ENCODE measurements around the gene GPX3.

GPX3 gene

DNA sequence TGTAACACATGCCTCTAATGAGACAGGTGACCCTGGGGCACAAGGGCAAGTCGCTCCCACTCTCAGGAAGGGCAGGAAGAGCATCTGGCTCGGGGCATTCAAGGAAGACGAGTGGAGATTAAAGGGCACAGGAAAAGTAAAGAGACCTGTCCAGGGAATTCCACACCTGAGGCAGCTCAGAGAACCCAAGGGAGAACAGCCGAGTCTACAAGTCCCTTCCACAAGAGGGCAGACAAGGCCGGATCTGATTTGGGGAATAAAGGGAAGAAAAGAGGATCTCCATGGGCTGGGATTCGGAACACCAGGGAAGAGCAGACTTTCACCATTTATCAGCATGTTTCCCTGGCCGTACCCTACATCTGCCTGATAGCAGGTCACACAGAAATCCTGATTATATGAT is 28.1 kb downstream of the GPX3 start:
- no CpG with 5 or more reads among the region's 7 CpGs for WGBS (ENCODE audit: extremely low coverage, insufficient coverage, low lambda C conversion rate)
- Histone ChIP-seq H2BK5ac (ENCODE audit: low read length) (no peak overlapping the region), H3K4me1 (ENCODE audit: control insufficient read depth, low read depth, low read length) (no peaks in the 10 kb centered on the region), H3K79me1 (ENCODE audit: low read length) (no peaks in the 10 kb centered on the region), H3K23ac (ENCODE audit: low read length) (no peak overlapping the region), H4K8ac (ENCODE audit: low read depth, low read length) (no peak overlapping the region), H4K5ac (ENCODE audit: low read length) (no peak overlapping the region), H3K56ac (ENCODE audit: low read length) (no peak overlapping the region), H3K36me3 (ENCODE audit: control insufficient read depth, insufficient read depth, low read length) (no peaks in the 10 kb centered on the region), H3K27ac (ENCODE audit: low read depth, low read length) (no peak overlapping the region), H2BK15ac (replicated peaks; ENCODE audit: low read depth) (no peak overlapping the region), H2AK5ac (ENCODE audit: low read length) (no peak overlapping the region), H3K4me3 (ENCODE audit: low read length) (no peak overlapping the region), H3K27me3 (ENCODE audit: insufficient read depth, low read length, poor library complexity) (no peaks in the 10 kb centered on the region), H3K9ac (ENCODE audit: low read length) (no peak overlapping the region), H3K79me2 (ENCODE audit: control insufficient read depth, insufficient read depth, low read length) (no peaks in the 10 kb centered on the region), H3K4me2 (ENCODE audit: low read length) (no peak overlapping the region), H2BK120ac (ENCODE audit: low read depth, low read length) (no peak overlapping the region), H3K18ac (ENCODE audit: low read length) (no peak overlapping the region), H3K4ac (ENCODE audit: low read depth, low read length) (no peak overlapping the region)
- DNase-seq: peak; percentile 69

DNA sequence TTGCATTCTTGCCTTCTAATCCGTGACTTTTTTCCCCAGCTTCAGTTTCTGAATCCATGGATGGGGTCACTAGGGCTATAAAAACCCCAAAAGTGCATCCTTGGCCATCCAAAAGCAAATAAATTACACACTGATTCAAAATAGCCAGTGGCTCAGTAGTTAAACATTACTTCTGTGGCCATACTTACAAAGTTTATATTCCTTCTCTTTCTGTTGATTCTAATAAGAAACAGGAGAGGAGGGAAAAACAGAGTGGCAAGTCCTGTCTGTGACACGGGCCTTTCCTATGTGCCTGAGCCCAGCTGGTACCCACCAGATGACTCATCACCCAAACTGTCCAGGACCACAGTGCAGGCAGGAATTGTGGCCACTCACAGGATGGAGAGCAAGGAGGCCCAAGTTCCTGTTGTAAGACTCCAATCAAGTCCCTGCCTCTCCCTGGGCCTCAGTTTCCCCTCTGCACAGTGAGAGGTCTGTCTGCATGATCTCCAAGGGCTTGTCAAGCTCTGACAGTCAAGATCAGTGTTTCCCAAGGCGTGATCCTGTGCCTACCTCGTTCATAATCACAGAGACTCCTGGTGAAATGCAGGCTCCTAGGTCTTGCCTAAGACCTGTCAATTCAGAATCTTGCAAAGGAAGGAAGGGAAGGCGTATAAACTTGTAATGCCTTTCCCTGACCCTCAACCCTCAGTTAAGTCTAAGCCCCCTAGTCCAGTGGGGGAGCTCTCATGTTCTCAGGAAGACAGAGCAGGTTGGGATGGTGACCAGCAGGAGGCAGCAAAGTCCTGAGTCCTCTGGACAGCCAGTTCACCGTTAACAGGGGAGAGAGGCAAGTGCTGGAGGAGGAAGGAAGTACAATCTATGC is 30.9 kb downstream of the GPX3 start:
- H2BK5ac ChIP-seq (ENCODE audit: low read length): no peak overlapping the region
- no peak overlapping the region for H3K4me2 ChIP-seq (ENCODE audit: low read length)
- peak; percentile 91 for DNase-seq
- H3K36me3 ChIP-seq (ENCODE audit: control insufficient read depth, insufficient read depth, low read length): no peaks in the 10 kb centered on the region
- H3K27me3 ChIP-seq (ENCODE audit: insufficient read depth, low read length, poor library complexity): no peaks in the 10 kb centered on the region
- no peak overlapping the region for H3K9ac ChIP-seq (ENCODE audit: low read length)
- H3K23ac ChIP-seq (ENCODE audit: low read length): no peak overlapping the region
- H4K8ac ChIP-seq (ENCODE audit: low read depth, low read length): no peak overlapping the region
- H3K27ac ChIP-seq (ENCODE audit: low read depth, low read length): no peak overlapping the region
- no peak overlapping the region for H2AK5ac ChIP-seq (ENCODE audit: low read length)
- no peak overlapping the region for H3K4me3 ChIP-seq (ENCODE audit: low read length)
- H2BK15ac ChIP-seq (replicated peaks; ENCODE audit: low read depth): no peak overlapping the region
- H3K4ac ChIP-seq (ENCODE audit: low read depth, low read length): no peak overlapping the region
- no peaks in the 10 kb centered on the region for H3K79me1 ChIP-seq (ENCODE audit: low read length)
- H3K18ac ChIP-seq (ENCODE audit: low read length): no peak overlapping the region
- H3K56ac ChIP-seq (ENCODE audit: low read length): no peak overlapping the region
- WGBS (ENCODE audit: extremely low coverage, insufficient coverage, low lambda C conversion rate): no CpG with 5 or more reads among the region's 6 CpGs
- H3K79me2 ChIP-seq (ENCODE audit: control insufficient read depth, insufficient read depth, low read length): no peaks in the 10 kb centered on the region
- H4K5ac ChIP-seq (ENCODE audit: low read length): no peak overlapping the region
- H3K4me1 ChIP-seq (ENCODE audit: control insufficient read depth, low read depth, low read length): no peaks in the 10 kb centered on the region
- H2BK120ac ChIP-seq (ENCODE audit: low read depth, low read length): no peak overlapping the region

DNA sequence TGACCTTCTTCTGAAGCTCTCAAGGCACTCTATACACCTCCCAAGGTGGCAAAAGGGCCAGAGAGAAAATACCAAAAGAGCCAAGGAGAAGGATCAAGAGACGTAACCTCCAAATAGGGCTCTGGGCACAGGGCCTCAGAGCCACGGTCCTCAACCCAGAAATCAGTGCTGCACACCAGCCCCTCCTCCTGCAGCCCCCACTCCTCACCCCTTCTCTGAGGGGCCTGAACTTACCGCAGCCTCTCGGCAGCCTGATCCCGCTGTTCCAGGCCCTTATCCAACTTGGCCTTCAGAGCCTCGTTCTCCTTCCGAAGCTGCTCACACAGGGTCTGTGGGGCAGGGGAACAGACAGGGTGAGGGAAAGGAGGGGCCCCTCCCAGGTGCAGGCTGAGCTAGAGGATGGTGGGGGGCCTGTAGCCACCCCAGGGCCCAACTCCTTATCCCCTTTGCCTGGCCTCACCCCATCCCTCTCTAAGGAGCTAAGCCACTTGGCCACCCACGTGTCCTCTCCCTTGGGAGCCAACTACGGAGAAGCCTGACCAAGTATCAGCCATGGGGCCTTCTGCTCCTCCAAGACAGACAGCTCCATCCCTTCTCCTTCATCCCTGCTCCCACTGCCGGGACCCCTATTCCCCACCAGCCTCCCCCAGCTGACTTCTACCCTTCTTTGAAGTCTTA is 31.7 kb downstream of the GPX3 start:
- WGBS (ENCODE audit: extremely low coverage, insufficient coverage, low lambda C conversion rate): no CpG with 5 or more reads among the region's 10 CpGs
- no peaks in the 10 kb centered on the region for H3K36me3 ChIP-seq (ENCODE audit: control insufficient read depth, insufficient read depth, low read length)
- DNase-seq: no peak

GRCh38 chr5:151052836-151053235 is 32.4 kb downstream of the GPX3 start:
- Histone ChIP-seq H3K4ac (ENCODE audit: low read depth, low read length) (no peak overlapping the region), H3K4me2 (ENCODE audit: low read length) (no peak overlapping the region), H3K27ac (ENCODE audit: low read depth, low read length) (no peak overlapping the region), H3K36me3 (ENCODE audit: control insufficient read depth, insufficient read depth, low read length) (no peaks in the 10 kb centered on the region), H2BK120ac (ENCODE audit: low read depth, low read length) (no peak overlapping the region), H3K79me2 (ENCODE audit: control insufficient read depth, insufficient read depth, low read length) (no peaks in the 10 kb centered on the region), H4K5ac (ENCODE audit: low read length) (no peak overlapping the region), H3K18ac (ENCODE audit: low read length) (no peak overlapping the region), H3K23ac (ENCODE audit: low read length) (no peak overlapping the region), H4K8ac (ENCODE audit: low read depth, low read length) (no peak overlapping the region), H2BK5ac (ENCODE audit: low read length) (no peak overlapping the region), H3K4me1 (ENCODE audit: control insufficient read depth, low read depth, low read length) (no peaks in the 10 kb centered on the region), H3K27me3 (ENCODE audit: insufficient read depth, low read length, poor library complexity) (no peaks in the 10 kb centered on the region), H3K4me3 (ENCODE audit: low read length) (no peak overlapping the region), H3K56ac (ENCODE audit: low read length) (no peak overlapping the region), H2BK15ac (replicated peaks; ENCODE audit: low read depth) (no peak overlapping the region), H3K9ac (ENCODE audit: low read length) (no peak overlapping the region), H3K79me1 (ENCODE audit: low read length) (no peaks in the 10 kb centered on the region), H2AK5ac (ENCODE audit: low read length) (no peak overlapping the region)
- DNase-seq: no peak
- WGBS (ENCODE audit: extremely low coverage, insufficient coverage, low lambda C conversion rate): no CpG with 5 or more reads among the region's 3 CpGs

More for the DNA sequence above, 31.7 kb downstream of the GPX3 start:
- Histone ChIP-seq H2BK5ac (ENCODE audit: low read length) (no peak overlapping the region), H3K4me1 (ENCODE audit: control insufficient read depth, low read depth, low read length) (no peaks in the 10 kb centered on the region), H3K27ac (ENCODE audit: low read depth, low read length) (no peak overlapping the region), H3K4ac (ENCODE audit: low read depth, low read length) (no peak overlapping the region), H4K5ac (ENCODE audit: low read length) (no peak overlapping the region), H3K79me2 (ENCODE audit: control insufficient read depth, insufficient read depth, low read length) (no peaks in the 10 kb centered on the region), H3K23ac (ENCODE audit: low read length) (no peak overlapping the region), H3K27me3 (ENCODE audit: insufficient read depth, low read length, poor library complexity) (no peaks in the 10 kb centered on the region), H3K56ac (ENCODE audit: low read length) (no peak overlapping the region), H3K9ac (ENCODE audit: low read length) (no peak overlapping the region), H2AK5ac (ENCODE audit: low read length) (no peak overlapping the region), H3K79me1 (ENCODE audit: low read length) (no peaks in the 10 kb centered on the region), H2BK15ac (replicated peaks; ENCODE audit: low read depth) (no peak overlapping the region), H2BK120ac (ENCODE audit: low read depth, low read length) (no peak overlapping the region), H3K18ac (ENCODE audit: low read length) (no peak overlapping the region), H4K8ac (ENCODE audit: low read depth, low read length) (no peak overlapping the region), H3K4me2 (ENCODE audit: low read length) (no peak overlapping the region), H3K4me3 (ENCODE audit: low read length) (no peak overlapping the region)

DNA sequence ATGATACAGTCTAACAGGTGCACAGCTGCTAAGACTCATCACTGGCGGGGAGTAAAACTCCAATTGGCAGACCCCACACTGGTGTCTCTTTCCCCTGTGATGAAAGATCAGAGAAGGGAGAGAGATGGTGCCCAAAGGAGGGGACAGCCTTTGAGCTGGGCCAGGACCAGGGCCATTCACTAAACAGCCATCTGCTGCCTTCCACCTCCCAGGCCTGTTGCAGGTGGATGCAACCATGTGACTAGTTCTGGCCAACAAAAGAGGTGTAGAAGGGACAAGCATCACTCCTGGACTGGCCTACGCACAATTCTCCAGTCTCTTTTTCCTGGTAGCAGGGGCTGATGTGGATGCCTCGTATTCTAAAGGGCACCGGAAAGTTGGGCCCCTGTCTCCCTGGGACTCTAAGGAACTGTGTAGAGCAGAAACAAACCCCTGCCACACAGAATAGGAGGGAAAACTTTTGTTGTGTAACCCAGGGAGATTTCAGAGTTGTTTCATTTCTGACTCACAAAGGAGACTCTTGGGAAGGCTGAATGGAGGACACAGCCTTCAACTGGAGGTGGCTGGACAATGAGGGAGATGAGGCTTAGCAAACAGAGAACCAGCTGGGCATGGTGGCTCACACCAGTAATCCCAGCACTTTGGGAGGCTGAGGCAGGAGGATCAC is 33.5 kb downstream of the GPX3 start:
- Histone ChIP-seq H3K9ac (ENCODE audit: low read length) (no peak overlapping the region), H3K18ac (ENCODE audit: low read length) (no peak overlapping the region), H3K79me1 (ENCODE audit: low read length) (no peaks in the 10 kb centered on the region), H3K23ac (ENCODE audit: low read length) (no peak overlapping the region), H3K4me2 (ENCODE audit: low read length) (no peak overlapping the region), H3K4ac (ENCODE audit: low read depth, low read length) (no peak overlapping the region), H3K27me3 (ENCODE audit: insufficient read depth, low read length, poor library complexity) (no peaks in the 10 kb centered on the region), H2AK5ac (ENCODE audit: low read length) (no peak overlapping the region), H3K27ac (ENCODE audit: low read depth, low read length) (no peak overlapping the region), H3K36me3 (ENCODE audit: control insufficient read depth, insufficient read depth, low read length) (peaks cover under 1% of the 10 kb centered on the region), H3K4me1 (ENCODE audit: control insufficient read depth, low read depth, low read length) (no peaks in the 10 kb centered on the region), H2BK120ac (ENCODE audit: low read depth, low read length) (no peak overlapping the region), H4K8ac (ENCODE audit: low read depth, low read length) (no peak overlapping the region), H3K4me3 (ENCODE audit: low read length) (no peak overlapping the region), H2BK5ac (ENCODE audit: low read length) (no peak overlapping the region), H3K56ac (ENCODE audit: low read length) (no peak overlapping the region), H3K79me2 (ENCODE audit: control insufficient read depth, insufficient read depth, low read length) (no peaks in the 10 kb centered on the region), H2BK15ac (replicated peaks; ENCODE audit: low read depth) (no peak overlapping the region), H4K5ac (ENCODE audit: low read length) (no peak overlapping the region)
- no peak for DNase-seq
- no CpG with 5 or more reads among the region's 4 CpGs for WGBS (ENCODE audit: extremely low coverage, insufficient coverage, low lambda C conversion rate)
